Measurements from ENCODE around the gene USP17L30. TPM values are rescaled to one million over a fixed set of nuclear protein-coding genes. Genes with fewer than 3 reads are reported as not detected.
"Not testable (repeated sequence)": the region's sequence is repeated elsewhere in the genome, so short reads cannot be mapped to it uniquely, and the experiment has no call there.

The USP17L30 gene, protein sequence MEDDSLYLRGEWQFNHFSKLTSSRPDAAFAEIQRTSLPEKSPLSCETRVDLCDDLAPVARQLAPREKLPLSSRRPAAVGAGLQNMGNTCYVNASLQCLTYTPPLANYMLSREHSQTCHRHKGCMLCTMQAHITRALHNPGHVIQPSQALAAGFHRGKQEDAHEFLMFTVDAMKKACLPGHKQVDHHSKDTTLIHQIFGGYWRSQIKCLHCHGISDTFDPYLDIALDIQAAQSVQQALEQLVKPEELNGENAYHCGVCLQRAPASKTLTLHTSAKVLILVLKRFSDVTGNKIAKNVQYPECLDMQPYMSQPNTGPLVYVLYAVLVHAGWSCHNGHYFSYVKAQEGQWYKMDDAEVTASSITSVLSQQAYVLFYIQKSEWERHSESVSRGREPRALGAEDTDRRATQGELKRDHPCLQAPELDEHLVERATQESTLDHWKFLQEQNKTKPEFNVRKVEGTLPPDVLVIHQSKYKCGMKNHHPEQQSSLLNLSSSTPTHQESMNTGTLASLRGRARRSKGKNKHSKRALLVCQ
- polyA plus RNA-seq (ENCODE audit: insufficient read length in 4 of 4): not detected

GRCh38 chr4:9362829-9363228 lies at the start of gene USP17L30:
Gene USP17L30 (plus strand): TSS chr4:9363129. CDS start chr4:9363129, 0 bp downstream.
- DNase-seq (ENCODE audit: low read depth in 4 of 4, low spot score in 3 of 4): not testable (repeated sequence)

- DNase-seq (ENCODE audit: low read depth in 4 of 4, low spot score in 3 of 4): not testable (repeated sequence)
Observed at GRCh38 chr4:9324191-9324590, 38.7 kb upstream of the USP17L30 start.

- DNase-seq (ENCODE audit: low read depth in 4 of 4, low spot score in 3 of 4): not testable (repeated sequence)
Observed at GRCh38 chr4:9324865-9325264, 38.1 kb upstream of the USP17L30 start, which contains the start of gene USP17L24. Gene USP17L24 (plus strand): TSS chr4:9325165. CDS start chr4:9325165, 0 bp downstream.

GRCh38 chr4:9329611-9330010 lies 33.3 kb upstream of the USP17L30 start, which contains the start of gene USP17L25:
Gene USP17L25 (plus strand): TSS chr4:9329911. CDS start chr4:9329911, 0 bp downstream.
- DNase-seq (ENCODE audit: low read depth in 4 of 4, low spot score in 3 of 4): not testable (repeated sequence)

GRCh38 chr4:9334358-9334757 lies 28.6 kb upstream of the USP17L30 start, which contains the start of gene USP17L26:
Gene USP17L26 (plus strand): TSS chr4:9334658. CDS start chr4:9334658, 0 bp downstream.
- DNase-seq (ENCODE audit: low read depth in 4 of 4, low spot score in 3 of 4): not testable (repeated sequence)

GRCh38 chr4:9339103-9339502 lies 23.8 kb upstream of the USP17L30 start, which contains the start of gene USP17L5:
Gene USP17L5 (plus strand): TSS chr4:9339403. CDS start chr4:9339403, 0 bp downstream.
- DNase-seq (ENCODE audit: low read depth in 4 of 4, low spot score in 3 of 4): not testable (repeated sequence)

- DNase-seq (ENCODE audit: low read depth in 4 of 4, low spot score in 3 of 4): not testable (repeated sequence)
Observed at GRCh38 chr4:9343848-9344247, 19.1 kb upstream of the USP17L30 start, which contains the start of gene USP17L27. Gene USP17L27 (plus strand): TSS chr4:9344148. CDS start chr4:9344148, 0 bp downstream.

DNA sequence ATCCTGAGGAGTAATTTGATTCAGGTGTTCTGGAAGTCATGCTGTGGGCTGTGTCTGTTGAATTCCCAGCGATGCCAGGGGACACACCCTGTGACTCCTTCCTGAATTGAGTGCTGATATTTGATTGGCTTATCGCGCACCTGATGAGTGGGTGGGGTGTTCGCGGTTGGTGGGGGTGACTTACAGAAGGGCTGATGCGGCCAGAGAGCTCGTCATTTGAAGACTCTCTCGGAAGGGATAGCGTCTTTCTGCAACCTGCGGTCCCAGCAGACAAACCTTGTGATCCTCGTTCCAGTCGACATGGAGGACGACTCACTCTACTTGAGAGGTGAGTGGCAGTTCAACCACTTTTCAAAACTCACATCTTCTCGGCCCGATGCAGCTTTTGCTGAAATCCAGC lies 14.3 kb upstream of the USP17L30 start, which contains the start of gene USP17L28:
Gene USP17L28, plus strand, starts transcription at position 301 of the 400 bp plus-strand sequence. Its CDS starts 0 bp downstream, at position 301.
- DNase-seq (ENCODE audit: low read depth in 4 of 4, low spot score in 3 of 4): not testable (repeated sequence)

GRCh38 chr4:9350866-9351265 lies 12.1 kb upstream of the USP17L30 start:
- DNase-seq (ENCODE audit: low read depth in 4 of 4, low spot score in 3 of 4): not testable (repeated sequence)

- DNase-seq (ENCODE audit: low read depth in 4 of 4, low spot score in 3 of 4): not testable (repeated sequence)
Observed at GRCh38 chr4:9353338-9353737, 9.6 kb upstream of the USP17L30 start, which contains the start of gene USP17L29. Gene USP17L29 (plus strand): TSS chr4:9353638. CDS start chr4:9353638, 0 bp downstream.

DNA sequence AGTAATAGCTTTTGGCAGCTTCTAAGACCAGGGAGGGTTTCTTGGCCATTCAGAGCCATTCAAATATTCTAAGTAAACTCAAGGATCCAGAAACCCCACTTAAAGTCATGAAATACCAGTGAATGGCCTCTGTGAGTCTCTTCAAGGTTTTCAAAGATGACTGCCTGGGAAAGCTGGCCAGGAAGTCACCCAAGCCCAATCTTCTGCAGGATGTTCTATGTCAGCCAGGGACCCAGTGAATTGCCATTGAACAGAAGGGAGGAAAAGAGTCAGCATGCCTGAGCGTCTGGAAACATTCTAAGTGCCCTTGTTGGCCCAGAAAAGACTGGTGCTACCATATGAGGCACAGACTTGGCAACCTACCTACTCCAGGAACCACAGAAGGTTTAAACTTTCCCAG lies 17.0 kb downstream of the USP17L30 start:
- not testable (repeated sequence) for DNase-seq (ENCODE audit: low read depth in 4 of 4, low spot score in 3 of 4)

DNA sequence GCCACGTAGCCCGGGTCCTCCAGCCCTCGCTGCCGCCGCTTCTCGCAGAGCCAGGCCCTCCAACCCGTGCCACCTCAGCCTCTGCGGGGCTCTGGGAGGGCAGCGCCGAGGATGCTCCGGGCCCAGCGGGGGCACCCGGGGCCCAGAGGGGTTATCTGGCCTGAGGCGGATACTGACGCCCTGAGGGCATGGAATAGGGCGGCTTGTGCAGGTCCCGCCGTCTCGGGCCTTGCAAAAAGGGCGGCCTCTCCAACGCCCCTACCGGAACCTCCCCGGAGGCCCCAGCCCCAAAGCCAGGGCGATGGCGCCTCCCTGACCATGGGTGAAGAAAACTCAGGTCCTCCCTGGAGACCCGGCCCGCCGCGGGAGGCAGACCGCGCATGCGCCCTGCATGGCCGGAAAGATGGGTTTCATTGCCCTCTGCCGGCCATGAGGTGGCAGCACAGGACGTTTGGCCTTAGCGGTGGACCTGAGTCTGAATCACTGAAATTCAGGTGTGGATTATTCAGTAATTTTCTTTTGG lies 18.1 kb downstream of the USP17L30 start:
- DNase-seq (ENCODE audit: low read depth in 4 of 4, low spot score in 3 of 4): not testable (repeated sequence)

DNA sequence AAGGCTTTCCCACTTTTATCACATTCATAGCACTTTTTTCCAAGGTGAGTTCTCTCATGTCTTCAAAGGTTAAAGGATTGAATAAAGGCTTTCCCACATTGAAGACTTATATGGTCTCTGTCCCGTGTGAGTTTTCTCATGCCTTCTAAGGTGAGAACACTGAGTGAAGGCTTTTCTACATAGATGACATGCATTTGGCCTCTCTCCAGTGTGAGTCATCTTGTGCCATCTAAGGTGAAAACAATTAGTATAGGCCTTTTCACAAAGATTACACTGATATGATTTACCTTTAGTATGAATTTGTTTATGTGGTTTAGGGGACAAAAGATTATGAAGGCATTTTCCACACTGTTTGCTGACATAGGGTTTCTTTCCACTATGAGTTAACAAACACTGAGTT lies 21.2 kb downstream of the USP17L30 start:
- no peak for DNase-seq (ENCODE audit: low read depth in 4 of 4, low spot score in 3 of 4)

DNA sequence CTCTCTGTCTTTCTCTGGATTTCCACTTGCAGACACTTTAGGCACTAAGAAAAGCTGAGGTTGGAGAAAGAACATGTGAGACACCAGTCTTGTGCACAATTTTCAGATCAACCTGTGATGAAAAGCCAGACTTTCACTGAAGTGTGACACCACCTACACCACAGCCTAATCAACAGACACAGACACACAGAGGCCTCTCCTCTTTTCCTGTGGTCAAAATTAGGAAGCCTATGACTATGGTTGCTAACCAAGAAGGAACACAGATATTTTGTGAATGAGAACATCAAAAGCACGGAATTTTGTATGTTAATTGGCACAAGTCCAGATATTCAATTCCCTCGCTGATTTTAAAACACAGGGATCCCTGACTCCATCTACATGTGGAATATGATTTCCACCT lies 26.1 kb downstream of the USP17L30 start:
- DNase-seq (ENCODE audit: low read depth in 4 of 4, low spot score in 3 of 4): not testable (repeated sequence)

DNA sequence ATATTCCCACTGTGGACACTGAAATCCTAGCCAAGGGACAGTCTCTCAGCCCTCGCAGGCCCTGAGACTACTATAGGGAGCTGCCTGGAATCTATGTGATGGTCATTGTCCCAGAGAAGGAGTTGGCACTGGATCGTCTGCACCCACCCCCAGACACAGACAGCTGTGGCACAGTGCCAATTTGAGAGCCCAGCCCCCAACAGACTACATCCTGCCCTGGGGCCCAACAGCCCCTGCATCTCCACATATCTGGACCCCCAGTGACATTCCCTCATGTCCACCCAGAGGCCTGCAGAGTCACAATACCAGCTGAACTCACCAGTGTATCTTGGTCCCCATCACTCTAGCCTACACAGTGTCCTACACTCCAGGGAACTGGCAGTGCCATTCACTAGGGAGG lies 42.8 kb downstream of the USP17L30 start:
- DNase-seq (ENCODE audit: low read depth in 4 of 4, low spot score in 3 of 4): not testable (repeated sequence)

- DNase-seq (ENCODE audit: low read depth in 4 of 4, low spot score in 3 of 4): not testable (repeated sequence)
Observed at GRCh38 chr4:9406491-9406890, 43.6 kb downstream of the USP17L30 start.

DNA sequence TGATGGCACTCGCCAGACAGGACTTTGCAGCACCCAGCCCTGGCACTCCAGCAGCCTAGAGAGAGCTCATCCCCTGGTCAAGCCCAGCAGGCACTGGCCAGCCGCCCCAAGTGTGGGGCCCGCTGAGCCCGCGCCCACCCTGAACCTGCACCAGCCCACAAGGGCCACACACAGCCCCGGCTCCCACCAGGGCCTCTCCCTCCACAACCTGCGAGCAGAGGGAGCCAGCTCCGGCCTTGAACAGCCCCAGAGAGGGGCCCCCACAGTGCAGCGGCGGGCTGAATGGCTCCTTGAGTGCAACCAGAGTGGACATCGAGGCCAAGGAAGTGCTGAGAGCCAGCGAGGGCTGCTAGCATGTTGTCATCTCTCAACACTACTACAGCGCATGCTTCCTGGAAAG lies 46.9 kb downstream of the USP17L30 start:
- no peak for DNase-seq (ENCODE audit: low read depth in 4 of 4, low spot score in 3 of 4)

Data from left renal pelvis (tissue), 4 donors.